Adrenal gland (tissue), 12 donors: Measurements from ENCODE around the gene UCP3. TPM values are rescaled to one million over a fixed set of nuclear protein-coding genes. Genes with fewer than 3 reads are reported as not detected.

Experiments
- DNase-seq, 7 donors: peaks; one replicate each; pipeline ENCODE4 v3.0.0-alpha.2; 2019 to 2020
- H3K27ac ChIP-seq, 5 donors: fragments of 200-600 bp; sonication (generic) in 4 of 5; 1 replicate in 3 of 5; 2 replicates in 2 of 5; pipeline versions ENCODE4 v1.5.1 to v1.8.0; 2016 to 2020; ENCODE audit warnings: mild to moderate bottlenecking in 1 of 5
- H3K27me3 ChIP-seq: fragments of 200-600 bp; 2 replicates; pipeline ENCODE4 v1.8.0; 2021
- H3K36me3 ChIP-seq, 2 donors: fragments of 200-600 bp; replicated peaks in 1 of 2; 1 replicate in 1 of 2; 2 replicates in 1 of 2; pipeline versions ENCODE4 v1.5.1 to v1.8.0; 2018 to 2022
- H3K4me1 ChIP-seq, 2 donors: fragments of 200-600 bp; replicated peaks in 1 of 2; 1 replicate in 1 of 2; 2 replicates in 1 of 2; pipeline versions ENCODE4 v1.5.1 to v1.8.0; 2018 to 2021
- H3K4me3 ChIP-seq, 4 donors: fragments of 200-600 bp; sonication (generic) in 3 of 4; one replicate each; pipeline ENCODE4 v1.5.1; 2016 to 2018
- H3K9me3 ChIP-seq, 3 donors: fragments of 200-600 bp; sonication (generic) in 1 of 3; replicated peaks in 1 of 3; 1 replicate in 2 of 3; 2 replicates in 1 of 3; pipeline versions ENCODE4 v1.5.1 to v1.8.0; 2016 to 2021
- CTCF ChIP-seq, 6 experiments: fragments of 450-650 bp in 4 of 6; fragments of 200-600 bp in 2 of 6; sonication (generic) in 1 of 6; IDR thresholded peaks; 1 replicate in 5 of 6; 2 replicates in 1 of 6; pipeline versions ENCODE4 v1.5.1 to v1.8.0; 2016 to 2021; ENCODE audit warnings: antibody characterized with exemption in 6 of 6, mild to moderate bottlenecking in 2 of 6, moderate library complexity in 1 of 6
- POLR2A ChIP-seq, 2 donors: fragments of 450-650 bp; IDR thresholded peaks; one replicate each; pipeline ENCODE4 v1.6.1; 2017; ENCODE audit warnings: antibody characterized with exemption in 2 of 2, mild to moderate bottlenecking in 2 of 2, moderate library complexity in 1 of 2
- WGBS, 4 donors: extraction: QIAGEN DNeasy Blood & Tissue Kit in 2 of 4; methylation state at CpG; one replicate each; pipeline versions ENCODE4 v1.1.5 to v1.1.7; 2013 to 2017; 5-methylcytosine and 5-hydroxymethylcytosine counted together
- intact Hi-C, 2 donors: fragments of 100-400 bp; cut with DNase I; formaldehyde crosslinking; loops; one replicate each; pipeline versions ENCODE4 v1.14.1 to v1.15.0; 2022 to 2023
- polyA plus RNA-seq, 3 donors: library from polyadenylated mRNA; stranded (reverse); fragments of 200-250 nt in 2 of 3; fragments of 350-450 nt in 1 of 3; fragmentation: Illumina TruSeq in 1 of 3; extraction: RNeasy Lipid Tissue Mini Kit (QIAGEN cat#74804) in 1 of 3; gene quantifications; one replicate each; pipeline ENCODE4 v1.2.3, GENCODE V29; 2013 to 2014
- total RNA-seq, 9 donors: library from RNA; depleted of rRNA in 4 of 9; stranded (reverse); fragments of >200 nt in 4 of 9; fragments of 120-200 nt in 1 of 9; fragmentation: NEBNext Ultra II Directional in 1 of 9; extraction: Animal tissue kit (Norgen Biotek cat#: 25700) in 1 of 9; gene quantifications; one replicate each; pipeline versions ENCODE4 v1.1.0 to v1.2.4, GENCODE V29; 2013 to 2023
- donor health status: healthy with polysubstance abuse.
- donor health status: Bipolar disorder and iron deficiency.
- donor health status: DM: yes; HTN: yes; CAD: no.
- donor health status: DM: no; HTN: no; CAD: no.
- donor health status: DM: no; HTN: no; CAD: no.
- donor health status: DM: yes; HTN: yes; CAD: no.

UCP3 gene
- total and polyA plus RNA-seq, 12 donors: 0.36 to 6.3 (median 1.4) TPM

GRCh38 chr11:73981051-73981805, 27.7 kb downstream of the UCP3 start:
- Histone ChIP-seq H3K27ac (peak overlapping the region in 3 of 5 donors; percentile 20 to 42 (median 21)), H3K4me3 (peak overlapping the region in 1 of 4 donors; percentile 70), H3K9me3 (no peaks in the 10 kb centered on the region), H3K36me3 (peaks cover 0 to 24% of the 10 kb centered on the region in 2 donors), H3K27me3 (no peaks in the 10 kb centered on the region), H3K4me1 (peaks cover 9 to 11% of the 10 kb centered on the region in 2 donors)
- no peak for DNase-seq
- TF ChIP-seq POLR2A (IDR thresholded peaks at IDR 0.05) (no peak), CTCF (IDR thresholded peaks at IDR 0.05) (no peak)
- WGBS, 4 donors: 87 to 89% (median 88%) methylated on average over 13 of the region's 13 CpGs
- intact Hi-C loops: no loop called here

GRCh38 chr11:73980001-73980961, 28.6 kb downstream of the UCP3 start:
- peaks cover 9 to 11% of the 10 kb centered on the region in 2 donors for H3K4me1 ChIP-seq
- H3K4me3 ChIP-seq: peak overlapping the region in 1 of 4 donors; percentile 70
- 63 to 71% (median 67%) methylated on average over 5 to 6 of the region's 6 CpGs for WGBS, 4 donors
- H3K27me3 ChIP-seq: no peaks in the 10 kb centered on the region
- intact Hi-C loops: no loop called here
- peak in 3 of 7 donors; percentile 53 to 63 (median 58) for DNase-seq
- TF ChIP-seq CTCF (IDR thresholded peaks at IDR 0.05): no peak
- no peak for TF ChIP-seq POLR2A (IDR thresholded peaks at IDR 0.05)
- peak overlapping the region in 3 of 5 donors; percentile 20 to 42 (median 21) for H3K27ac ChIP-seq
- peaks cover 0 to 34% of the 10 kb centered on the region in 2 donors for H3K36me3 ChIP-seq
- no peaks in the 10 kb centered on the region for H3K9me3 ChIP-seq

GRCh38 chr11:73978576-73979086, 30.3 kb downstream of the UCP3 start:
- TF ChIP-seq CTCF (IDR thresholded peaks at IDR 0.05) (no peak), POLR2A (IDR thresholded peaks at IDR 0.05) (no peak)
- DNase-seq: no peak
- H3K9me3 ChIP-seq: no peaks in the 10 kb centered on the region
- no peak overlapping the region for H3K27ac ChIP-seq
- no peak overlapping the region for H3K4me3 ChIP-seq
- WGBS, 4 donors: 97 to 100% (median 99%) methylated on average over 1 to 3 of the region's 3 CpGs
- H3K27me3 ChIP-seq: no peaks in the 10 kb centered on the region
- peaks cover 0 to 37% of the 10 kb centered on the region in 2 donors for H3K36me3 ChIP-seq
- peaks cover 8 to 9% of the 10 kb centered on the region in 2 donors for H3K4me1 ChIP-seq
- intact Hi-C loops: no loop called here
